ENCODE results near the gene FTH1. TPM values are rescaled to one million over a fixed set of nuclear protein-coding genes. Genes with fewer than 3 reads are reported as not detected.

FTH1 gene
- total and polyA plus RNA-seq, 2 of the 8 experiments (the other 6 are each of a cell fraction or from before 2014, with no cell fraction given) = 1,153 to 1,461 TPM

DNA sequence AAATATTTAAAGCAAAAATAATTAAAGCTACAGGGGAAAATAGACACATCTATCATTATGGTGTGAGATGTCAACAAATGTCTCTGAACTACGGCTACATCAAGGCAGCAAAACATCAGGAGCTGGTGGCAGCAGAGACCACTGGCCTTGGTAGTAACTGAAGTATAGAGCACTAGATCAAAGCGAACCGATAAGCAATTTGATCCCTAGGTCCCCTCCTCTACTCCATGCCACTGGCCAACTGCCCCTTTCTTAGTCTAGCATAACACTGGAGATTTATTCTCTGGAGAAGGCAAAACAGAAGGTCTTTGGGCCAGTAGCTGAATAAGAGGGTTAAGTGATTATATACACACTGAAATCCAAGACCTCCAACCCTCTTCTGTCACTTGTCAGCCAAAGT, 36.5 kb downstream of the FTH1 start:
- H2AK5ac ChIP-seq (ENCODE audit: low read depth, low read length) = no peak overlapping the region
- H3K4ac ChIP-seq (replicated peaks; ENCODE audit: insufficient read length, low read depth, low read length) = no peak overlapping the region
- H4K20me1 ChIP-seq (replicated peaks in 1 of 2; ENCODE audit: control insufficient read depth in 1 of 2, insufficient read depth in 2 of 2, low read length in 2 of 2) = no peaks in the 10 kb centered on the region
- H2BK5ac ChIP-seq (ENCODE audit: low read depth, low read length) = no peak overlapping the region
- no peaks in the 10 kb centered on the region for H3K36me3 ChIP-seq (ENCODE audit: control insufficient read depth in 2 of 4, insufficient read depth in 4 of 4, low read length in 3 of 4)
- H3K27ac ChIP-seq (ENCODE audit: low read depth, low read length) = no peak overlapping the region
- 0 out of 4 replicates have a peak, but pooled peaks cover 3 to 5% of the 10 kb centered on the region in 2 experiments for H3K9me3 ChIP-seq (ENCODE audit: insufficient read depth in 2 of 2, low read depth in 1 of 2, low read length in 1 of 2)
- ChIA-PET POLR2A (ENCODE audit: partially characterized antibody) (interaction anchor here (0.7 kb wide), 1 partner anchor 16 kb away, joined by 4 read pairs; no protein-coding TSS in a partner anchor), CTCF (ENCODE audit: partially characterized antibody) (interaction anchor here (1.0 to 6.0 kb wide), 3 partner anchors 16 to 151 kb away, joined by 4 to 70 read pairs (median 45); no protein-coding TSS in a partner anchor)
- H4K8ac ChIP-seq (ENCODE audit: extremely low read depth, insufficient read depth, low read length) = no peak overlapping the region
- H3K79me1 ChIP-seq (ENCODE audit: low read depth, low read length) = no peaks in the 10 kb centered on the region
- H3K23me2 ChIP-seq (ENCODE audit: low read depth, low read length) = no peaks in the 10 kb centered on the region
- H2BK20ac ChIP-seq (ENCODE audit: low read length) = no peak overlapping the region
- H3K4me2 ChIP-seq (ENCODE audit: insufficient read depth in 1 of 2, low read depth in 2 of 2, low read length in 2 of 2) = no peak overlapping the region
- FAIRE-seq (no peak), DNase-seq (ENCODE audit: low read depth in 1 of 2, low spot score in 2 of 2) (no peak)
- H3K4me3 ChIP-seq (ENCODE audit: extremely low read depth in 1 of 4, insufficient read depth in 2 of 4, low read depth in 3 of 4, low read length in 4 of 4) = no peak overlapping the region
- no peak overlapping the region for H3K18ac ChIP-seq (ENCODE audit: extremely low read depth, low read length)
- H3K56ac ChIP-seq (replicated peaks; ENCODE audit: insufficient read length, low read depth, low read length) = no peak overlapping the region
- H2BK120ac ChIP-seq (replicated peaks; ENCODE audit: low read depth, low read length) = no peak overlapping the region
- H4K5ac ChIP-seq (ENCODE audit: insufficient read length, low read depth, low read length) = no peak overlapping the region
- H2AFZ ChIP-seq (ENCODE audit: low read length) = no peak overlapping the region
- no peak overlapping the region for H2BK12ac ChIP-seq (ENCODE audit: low read depth, low read length)
- H2BK15ac ChIP-seq (ENCODE audit: low read length) = no peak overlapping the region
- H3K23ac ChIP-seq (ENCODE audit: insufficient read length) = no peak overlapping the region
- no peaks in the 10 kb centered on the region for H3K79me2 ChIP-seq (ENCODE audit: control insufficient read depth in 1 of 2, insufficient read depth in 2 of 2, low read length in 2 of 2)
- peaks cover 0 to 5% (median 0%) of the 10 kb centered on the region in 4 experiments; a peak in 1 of 7 replicates for H3K4me1 ChIP-seq (replicated peaks in 1 of 4; ENCODE audit: control insufficient read depth in 3 of 4, insufficient read depth in 4 of 4, low read length in 3 of 4)
- no peaks in the 10 kb centered on the region for H3K27me3 ChIP-seq (replicated peaks in 1 of 4; ENCODE audit: control insufficient read depth in 3 of 4, extremely low read depth in 1 of 4, insufficient read depth in 3 of 4, low read length in 3 of 4)
- H4K91ac ChIP-seq (replicated peaks; ENCODE audit: insufficient read length, low read length) = no peak overlapping the region
- H3K14ac ChIP-seq (ENCODE audit: insufficient read length) = no peak overlapping the region
- H3K9ac ChIP-seq (replicated peaks in 1 of 4; ENCODE audit: extremely low read depth in 1 of 4, low read depth in 3 of 4, low read length in 3 of 4) = no peak overlapping the region
- WGBS, 2 experiments (ENCODE audit: extremely low coverage in 1 of 2, insufficient coverage in 1 of 2, insufficient read length in 1 of 2, insufficient replicate concordance in 2 of 2, low coverage in 1 of 2, low lambda C conversion rate in 2 of 2, missing lambda C conversion rate in 1 of 2) = 91% methylated on average over 3 of the region's 3 CpGs; no CpG with 5 or more reads in 1 of the 2 experiments
- no peak for TF ChIP-seq BCL11A (IDR thresholded peaks at IDR 0.05; ENCODE audit: low read depth in 2 of 2, low read length in 2 of 2)
- TF ChIP-seq SIRT6 (IDR thresholded peaks at IDR 0.05; ENCODE audit: low read length) = no peak
- TF ChIP-seq SP1 (IDR thresholded peaks at IDR 0.05; ENCODE audit: low read depth, low read length) = no peak
- TF ChIP-seq HDAC2 (IDR thresholded peaks at IDR 0.05; ENCODE audit: borderline replicate concordance in 1 of 2, low read depth in 2 of 2, low read length in 2 of 2) = no peak
- no peak for TF ChIP-seq CBX5 (IDR thresholded peaks at IDR 0.05; ENCODE audit: low read depth, low read length)
- TF ChIP-seq, protein P1, sequence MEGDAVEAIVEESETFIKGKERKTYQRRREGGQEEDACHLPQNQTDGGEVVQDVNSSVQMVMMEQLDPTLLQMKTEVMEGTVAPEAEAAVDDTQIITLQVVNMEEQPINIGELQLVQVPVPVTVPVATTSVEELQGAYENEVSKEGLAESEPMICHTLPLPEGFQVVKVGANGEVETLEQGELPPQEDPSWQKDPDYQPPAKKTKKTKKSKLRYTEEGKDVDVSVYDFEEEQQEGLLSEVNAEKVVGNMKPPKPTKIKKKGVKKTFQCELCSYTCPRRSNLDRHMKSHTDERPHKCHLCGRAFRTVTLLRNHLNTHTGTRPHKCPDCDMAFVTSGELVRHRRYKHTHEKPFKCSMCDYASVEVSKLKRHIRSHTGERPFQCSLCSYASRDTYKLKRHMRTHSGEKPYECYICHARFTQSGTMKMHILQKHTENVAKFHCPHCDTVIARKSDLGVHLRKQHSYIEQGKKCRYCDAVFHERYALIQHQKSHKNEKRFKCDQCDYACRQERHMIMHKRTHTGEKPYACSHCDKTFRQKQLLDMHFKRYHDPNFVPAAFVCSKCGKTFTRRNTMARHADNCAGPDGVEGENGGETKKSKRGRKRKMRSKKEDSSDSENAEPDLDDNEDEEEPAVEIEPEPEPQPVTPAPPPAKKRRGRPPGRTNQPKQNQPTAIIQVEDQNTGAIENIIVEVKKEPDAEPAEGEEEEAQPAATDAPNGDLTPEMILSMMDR (IDR thresholded peaks at IDR 0.05; ENCODE audit: control extremely low read depth in 1 of 3, insufficient read depth in 1 of 3, low read depth in 1 of 3, low read length in 3 of 3) = no peak
- no peak for TF ChIP-seq KDM5A (IDR thresholded peaks at IDR 0.05; ENCODE audit: low read length)
- no peak for TF ChIP-seq SIX5 (IDR thresholded peaks at IDR 0.05; ENCODE audit: low read depth, low read length)
- no peak for TF ChIP-seq RAD21 (IDR thresholded peaks at IDR 0.05 in 1 of 2, conservative IDR thresholded peaks at IDR 0.05 in 1 of 2; ENCODE audit: low read depth in 2 of 2, low read length in 2 of 2)
- no peak for TF ChIP-seq CEBPB (IDR thresholded peaks at IDR 0.05; ENCODE audit: low read depth, low read length)
- no peak for TF ChIP-seq GABPA (IDR thresholded peaks at IDR 0.05; ENCODE audit: borderline replicate concordance, insufficient read depth, low read length)

Data from H1 (cell line).